Measurements from ENCODE around the gene C1orf159. TPM values are rescaled to one million over a fixed set of nuclear protein-coding genes. Genes with fewer than 3 reads are reported as not detected.
"Not testable (repeated sequence)": the region's sequence is repeated elsewhere in the genome, so short reads cannot be mapped to it uniquely, and the experiment has no call there.

The C1orf159 gene
- total and polyA plus RNA-seq, 7 donors: 6.6 to 25.3 (median 8.2) TPM

GRCh38 chr1:1098681-1099421 is 17.0 kb downstream of the C1orf159 start:
- Histone ChIP-seq H3K4me1 (no peaks in the 10 kb centered on the region), H3K9me3 (no peaks in the 10 kb centered on the region), H3K36me3 (no peaks in the 10 kb centered on the region), H3K27ac (no peak overlapping the region), H3K27me3 (no peaks in the 10 kb centered on the region), H3K4me3 (no peak overlapping the region)
- no peak for TF ChIP-seq POLR2A (IDR thresholded peaks at IDR 0.05)
- no peak for TF ChIP-seq POLR2AphosphoS5 (IDR thresholded peaks at IDR 0.05)
- no peak for TF ChIP-seq EP300 (IDR thresholded peaks at IDR 0.05)
- WGBS, 2 donors: 90 to 96% methylated on average over 18 of the region's 18 CpGs
- intact Hi-C loops (cut with DNase I): no loop called here
- no peak for DNase-seq

GRCh38 chr1:1096136-1096535 is 19.8 kb downstream of the C1orf159 start:
- H3K36me3 ChIP-seq; H3K4me1 ChIP-seq; H3K4me3 ChIP-seq; H3K27ac ChIP-seq; H3K9me3 ChIP-seq; intact Hi-C loops (cut with DNase I); DNase-seq; H3K27me3 ChIP-seq: not testable (repeated sequence)
- 93 to 95% methylated on average over 5 of the region's 5 CpGs for WGBS, 2 donors

GRCh38 chr1:1094981-1095380 is 20.9 kb downstream of the C1orf159 start:
- H3K27ac ChIP-seq: no peak overlapping the region
- 96 to 97% methylated on average over 7 of the region's 7 CpGs for WGBS, 2 donors
- no peak overlapping the region for H3K4me3 ChIP-seq
- H3K9me3 ChIP-seq: no peaks in the 10 kb centered on the region
- no peaks in the 10 kb centered on the region for H3K27me3 ChIP-seq
- no peaks in the 10 kb centered on the region for H3K36me3 ChIP-seq
- no peaks in the 10 kb centered on the region for H3K4me1 ChIP-seq
- DNase-seq: no peak
- TF ChIP-seq CTCF (IDR thresholded peaks at IDR 0.05) (no peak), POLR2AphosphoS5 (IDR thresholded peaks at IDR 0.05) (no peak), POLR2A (IDR thresholded peaks at IDR 0.05) (no peak), EP300 (IDR thresholded peaks at IDR 0.05) (no peak)
- intact Hi-C loops (cut with DNase I): no loop called here

GRCh38 chr1:1093610-1093943 is 22.3 kb downstream of the C1orf159 start:
- no peak for DNase-seq
- 92 to 94% methylated on average over 10 of the region's 10 CpGs for WGBS, 2 donors
- TF ChIP-seq POLR2AphosphoS5 (IDR thresholded peaks at IDR 0.05) (no peak), EP300 (IDR thresholded peaks at IDR 0.05) (no peak), CTCF (IDR thresholded peaks at IDR 0.05) (no peak), POLR2A (IDR thresholded peaks at IDR 0.05) (no peak)
- Histone ChIP-seq H3K4me3 (no peak overlapping the region), H3K27me3 (no peaks in the 10 kb centered on the region), H3K27ac (no peak overlapping the region), H3K4me1 (no peaks in the 10 kb centered on the region), H3K36me3 (no peaks in the 10 kb centered on the region), H3K9me3 (no peaks in the 10 kb centered on the region)
- intact Hi-C loops (cut with DNase I): no loop called here

GRCh38 chr1:1092894-1093609 is 22.8 kb downstream of the C1orf159 start:
- Histone ChIP-seq H3K4me1 (no peaks in the 10 kb centered on the region), H3K27ac (no peak overlapping the region), H3K27me3 (no peaks in the 10 kb centered on the region), H3K4me3 (no peak overlapping the region), H3K9me3 (no peaks in the 10 kb centered on the region), H3K36me3 (no peaks in the 10 kb centered on the region)
- DNase-seq: no peak
- no peak for TF ChIP-seq CTCF (IDR thresholded peaks at IDR 0.05)
- no peak for TF ChIP-seq POLR2A (IDR thresholded peaks at IDR 0.05)
- TF ChIP-seq EP300 (IDR thresholded peaks at IDR 0.05): no peak
- TF ChIP-seq POLR2AphosphoS5 (IDR thresholded peaks at IDR 0.05): no peak
- intact Hi-C loops (cut with DNase I): no loop called here
- WGBS, 2 donors: 79 to 88% methylated on average over 14 of the region's 14 CpGs

All from sigmoid colon (tissue), 7 donors.